ENCODE results near the gene NQO2. TPM values are rescaled to one million over a fixed set of nuclear protein-coding genes. Genes with fewer than 3 reads are reported as not detected.
A peak's percentile ranks its signal among the peaks of the same experiment; 100 is the strongest.

Gene NQO2
- total RNA-seq, 1 experiment from 2014 or later: 82.9 TPM

DNA sequence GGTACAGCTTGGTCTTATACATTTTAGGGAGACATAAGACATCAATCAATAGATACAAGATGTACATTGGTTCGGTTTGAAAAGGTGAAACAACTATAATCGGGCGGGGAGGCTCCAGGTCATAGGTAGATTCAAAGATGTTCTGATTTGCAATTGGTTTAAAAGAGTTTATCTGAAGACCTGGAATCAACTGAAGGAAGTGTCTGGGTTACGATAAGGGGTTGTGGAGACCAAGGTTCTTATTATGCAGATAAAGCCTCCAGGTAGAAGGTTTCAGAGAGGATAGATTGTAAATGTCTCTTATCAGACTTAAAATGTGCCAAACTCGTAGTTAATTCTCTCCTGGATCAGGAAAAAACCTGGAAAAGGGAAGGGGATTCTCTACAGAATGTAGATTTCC is 22.4 kb upstream of the NQO2 start (continued):
- TF ChIP-seq, protein P1, sequence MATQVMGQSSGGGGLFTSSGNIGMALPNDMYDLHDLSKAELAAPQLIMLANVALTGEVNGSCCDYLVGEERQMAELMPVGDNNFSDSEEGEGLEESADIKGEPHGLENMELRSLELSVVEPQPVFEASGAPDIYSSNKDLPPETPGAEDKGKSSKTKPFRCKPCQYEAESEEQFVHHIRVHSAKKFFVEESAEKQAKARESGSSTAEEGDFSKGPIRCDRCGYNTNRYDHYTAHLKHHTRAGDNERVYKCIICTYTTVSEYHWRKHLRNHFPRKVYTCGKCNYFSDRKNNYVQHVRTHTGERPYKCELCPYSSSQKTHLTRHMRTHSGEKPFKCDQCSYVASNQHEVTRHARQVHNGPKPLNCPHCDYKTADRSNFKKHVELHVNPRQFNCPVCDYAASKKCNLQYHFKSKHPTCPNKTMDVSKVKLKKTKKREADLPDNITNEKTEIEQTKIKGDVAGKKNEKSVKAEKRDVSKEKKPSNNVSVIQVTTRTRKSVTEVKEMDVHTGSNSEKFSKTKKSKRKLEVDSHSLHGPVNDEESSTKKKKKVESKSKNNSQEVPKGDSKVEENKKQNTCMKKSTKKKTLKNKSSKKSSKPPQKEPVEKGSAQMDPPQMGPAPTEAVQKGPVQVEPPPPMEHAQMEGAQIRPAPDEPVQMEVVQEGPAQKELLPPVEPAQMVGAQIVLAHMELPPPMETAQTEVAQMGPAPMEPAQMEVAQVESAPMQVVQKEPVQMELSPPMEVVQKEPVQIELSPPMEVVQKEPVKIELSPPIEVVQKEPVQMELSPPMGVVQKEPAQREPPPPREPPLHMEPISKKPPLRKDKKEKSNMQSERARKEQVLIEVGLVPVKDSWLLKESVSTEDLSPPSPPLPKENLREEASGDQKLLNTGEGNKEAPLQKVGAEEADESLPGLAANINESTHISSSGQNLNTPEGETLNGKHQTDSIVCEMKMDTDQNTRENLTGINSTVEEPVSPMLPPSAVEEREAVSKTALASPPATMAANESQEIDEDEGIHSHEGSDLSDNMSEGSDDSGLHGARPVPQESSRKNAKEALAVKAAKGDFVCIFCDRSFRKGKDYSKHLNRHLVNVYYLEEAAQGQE (IDR thresholded peaks at IDR 0.05; ENCODE audit: low read depth): no peak

DNA sequence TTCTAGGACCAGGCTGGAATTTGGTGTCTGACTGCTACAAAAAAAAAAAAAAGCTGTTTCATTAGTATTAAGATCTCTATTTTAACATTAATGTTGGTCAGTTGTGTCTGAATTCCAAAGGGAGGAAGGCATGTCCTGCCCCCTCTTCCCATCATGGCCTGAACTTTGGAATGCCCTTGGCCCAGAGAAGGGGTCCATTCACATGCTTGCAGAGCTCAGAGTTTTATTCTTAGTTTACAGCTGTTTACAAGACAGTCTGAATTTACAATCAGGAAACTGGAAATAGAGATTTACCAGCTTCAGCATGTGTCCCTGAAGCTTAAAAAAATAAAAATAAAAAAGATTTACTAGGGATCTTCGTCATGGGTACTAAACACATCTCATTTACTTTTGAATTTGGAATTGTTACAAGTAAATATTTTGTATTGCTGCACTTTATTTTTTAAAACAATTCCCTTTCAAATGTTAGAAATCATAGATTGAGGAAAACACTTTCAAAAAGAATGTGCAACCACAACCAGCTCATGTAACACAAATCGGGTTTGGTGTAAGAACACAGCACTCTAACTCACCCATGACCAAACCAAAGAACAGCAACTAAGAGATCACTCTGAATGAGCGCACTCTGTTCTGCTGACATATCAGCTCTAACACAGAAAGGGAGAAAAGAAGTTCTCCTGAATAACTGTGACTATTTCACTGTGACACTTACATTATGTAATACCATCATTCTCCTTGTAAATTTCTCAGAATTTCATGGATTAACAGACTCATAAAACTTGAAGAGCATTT is 21.7 kb upstream of the NQO2 start:
- Histone ChIP-seq H3K9me3 (ENCODE audit: control insufficient read depth in 1 of 2, insufficient read depth in 1 of 2, low read depth in 1 of 2, low read length in 2 of 2) (no peaks in the 10 kb centered on the region), H3K79me2 (ENCODE audit: insufficient read depth, low read length) (no peaks in the 10 kb centered on the region), H3K27me3 (ENCODE audit: insufficient read depth, low read length) (no peaks in the 10 kb centered on the region), H3K9ac (ENCODE audit: low read length) (no peak overlapping the region), H3K4me3 (replicated peaks in 1 of 2; ENCODE audit: low read depth in 1 of 2, low read length in 2 of 2) (no peak overlapping the region), H3K36me3 (ENCODE audit: control insufficient read depth in 1 of 2, insufficient read depth in 2 of 2, low read length in 2 of 2) (no peaks in the 10 kb centered on the region), H3K9me2 (ENCODE audit: insufficient read depth) (no peaks in the 10 kb centered on the region), H3K27ac (ENCODE audit: low read depth, low read length) (no peak overlapping the region), H2AFZ (ENCODE audit: low read depth, low read length, poor library complexity, severe bottlenecking) (peak overlapping the region; percentile 56), H3K4me1 (ENCODE audit: control insufficient read depth in 1 of 2, insufficient read depth in 2 of 2, low read length in 2 of 2) (peaks cover 31 to 68% of the 10 kb centered on the region in 2 experiments), H4K20me1 (ENCODE audit: insufficient read depth) (no peaks in the 10 kb centered on the region), H3K4me2 (ENCODE audit: low read length) (no peak overlapping the region)
- BruUV-seq (replicated peaks): no TSS peak
- intact Hi-C loops (cut with micrococcal nuclease): no loop called here
- RAD21 ChIA-PET (ENCODE audit: low non-redundant PET in 1 of 2, low total read pairs in 2 of 2, uncharacterized antibody in 2 of 2, unreplicated experiment in 2 of 2): no interaction called here
- DNase-seq (ENCODE audit: low read depth, low spot score): no peak
- CTCF ChIA-PET: interaction anchor here (1.3 to 2.4 kb wide), 2 partner anchors 11 to 26 kb away, joined by 4 to 14 read pairs; no protein-coding TSS in a partner anchor
- POLR2A ChIA-PET: interaction anchor here (1.0 to 1.6 kb wide), 2 partner anchors 9 to 11 kb away, joined by 7 to 8 read pairs; no protein-coding TSS in a partner anchor
- ATAC-seq: no peak
- TF ChIP-seq CBX3 (IDR thresholded peaks at IDR 0.05; ENCODE audit: low read depth) (no peak), EGR1 (IDR thresholded peaks at IDR 0.05; ENCODE audit: low read depth) (no peak)
